GM18873 (cell line): ENCODE measurements around the gene OR7A5.
"Not testable (repeated sequence)": the region's sequence is repeated elsewhere in the genome, so short reads cannot be mapped to it uniquely, and the experiment has no call there.

Experiments used
- ATAC-seq: cut with Tn5 transposase; IDR thresholded peaks from one replicate; pipeline ENCODE4 v1.9.1; 2021; ENCODE audit warnings: mild to moderate bottlenecking, moderate library complexity, moderate number of reproducible peaks; ENCODE audit not compliant: unreplicated experiment, low FRiP score

OR7A5 gene

GRCh38 chr19:14785102-14785793 lies 49.7 kb downstream of the OR7A5 start:
- not testable (repeated sequence) for ATAC-seq

GRCh38 chr19:14784730-14785101 lies 50.3 kb downstream of the OR7A5 start:
- ATAC-seq = not testable (repeated sequence)

GRCh38 chr19:14783410-14783998 lies 51.5 kb downstream of the OR7A5 start:
- not testable (repeated sequence) for ATAC-seq

GRCh38 chr19:14782626-14783409 lies 52.2 kb downstream of the OR7A5 start:
- ATAC-seq = no peak

GRCh38 chr19:14781713-14782536 lies 53.1 kb downstream of the OR7A5 start:
- not testable (repeated sequence) for ATAC-seq

- not testable (repeated sequence) for ATAC-seq
These were observed 54.3 kb downstream of the OR7A5 start for GRCh38 chr19:14780622-14781225.

GRCh38 chr19:14779151-14779550 lies 55.8 kb downstream of the OR7A5 start:
- no peak for ATAC-seq

GRCh38 chr19:14778110-14778845 lies 56.7 kb downstream of the OR7A5 start, which contains the start of gene ADGRE2:
Gene ADGRE2 (minus strand): TSS chr19:14778560. CDS start chr19:14776756, 1,804 bp downstream.
- not testable (repeated sequence) for ATAC-seq

GRCh38 chr19:14777645-14778044 lies 57.3 kb downstream of the OR7A5 start:
- not testable (repeated sequence) for ATAC-seq
